KOPT-K1 (cell line): Measurements from ENCODE around the gene UBA7.
"Not testable (repeated sequence)": the region's sequence is repeated elsewhere in the genome, so short reads cannot be mapped to it uniquely, and the experiment has no call there.

ENCODE experiments used
- H3K27ac ChIP-seq: fragments of 200-600 bp; sonication (generic); 2 replicates; pipeline ENCODE4 v1.5.1; 2016; ENCODE audit warnings: antibody characterized with exemption, mild to moderate bottlenecking, low read depth, low read length; ENCODE audit not compliant: poor library complexity, severe bottlenecking
- H3K36me3 ChIP-seq: fragments of 200-600 bp; sonication (generic); 2 replicates; pipeline ENCODE4 v1.5.1; 2017; ENCODE audit warnings: antibody characterized with exemption, mild to moderate bottlenecking, low read length, moderate library complexity; ENCODE audit not compliant: insufficient read depth
- H3K9me3 ChIP-seq: fragments of 200-600 bp; sonication (generic); 2 replicates; pipeline ENCODE4 v1.5.1; 2017; ENCODE audit warnings: antibody characterized with exemption, low read length, mild to moderate bottlenecking; ENCODE audit not compliant: insufficient read depth, poor library complexity, severe bottlenecking

Gene UBA7

GRCh38 chr3:49823131-49823530 is 9.4 kb upstream of the UBA7 start:
- H3K27ac ChIP-seq, H3K9me3 ChIP-seq: not testable (repeated sequence)
- H3K36me3 ChIP-seq = peaks cover 13% of the 10 kb centered on the region

- peaks cover 38% of the 10 kb centered on the region; the same call in 1 of the 2 replicates for H3K36me3 ChIP-seq
- H3K27ac ChIP-seq = peak overlapping the region; percentile 88
- H3K9me3 ChIP-seq = no peaks in the 10 kb centered on the region
These were observed 747 bp downstream of the UBA7 start for GRCh38 chr3:49812916-49813496.

DNA sequence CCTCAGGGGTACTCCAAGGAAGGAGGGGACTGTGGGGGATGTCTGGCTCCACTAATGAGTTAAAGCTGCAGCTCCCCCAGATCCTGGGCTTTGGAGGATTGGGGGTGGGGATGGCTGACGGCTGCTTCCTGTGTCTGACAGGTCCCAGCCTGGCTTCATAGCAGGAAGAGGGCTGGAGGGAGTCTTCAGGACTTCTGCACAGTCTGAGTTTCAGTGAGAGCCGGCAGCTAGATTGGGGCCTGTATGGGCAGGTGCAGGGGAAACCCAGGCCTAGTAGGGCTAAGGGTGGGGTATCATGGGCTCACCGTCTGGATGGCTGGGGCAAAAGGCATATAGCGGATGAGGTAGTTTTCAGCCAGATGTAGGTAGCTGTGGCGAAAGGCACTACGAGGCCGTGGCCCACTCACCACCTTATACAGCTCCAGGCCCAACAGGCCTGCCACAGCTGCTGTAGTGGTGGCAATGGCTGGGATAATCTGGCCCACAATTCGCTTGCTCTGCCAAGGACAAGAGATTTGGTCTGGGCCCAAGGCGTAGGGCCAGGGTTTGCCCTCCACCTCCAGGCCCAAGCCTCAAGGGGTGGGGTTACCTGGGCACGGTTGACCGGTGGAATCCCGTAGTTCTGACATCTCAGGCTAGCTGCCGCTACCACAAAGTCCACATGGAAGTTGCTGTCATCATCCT is 6.2 kb downstream of the UBA7 start:
- peaks cover 37% of the 10 kb centered on the region; the same call in 1 of the 2 replicates for H3K36me3 ChIP-seq
- H3K9me3 ChIP-seq = no peaks in the 10 kb centered on the region
- peak overlapping the region; percentile 96 for H3K27ac ChIP-seq

DNA sequence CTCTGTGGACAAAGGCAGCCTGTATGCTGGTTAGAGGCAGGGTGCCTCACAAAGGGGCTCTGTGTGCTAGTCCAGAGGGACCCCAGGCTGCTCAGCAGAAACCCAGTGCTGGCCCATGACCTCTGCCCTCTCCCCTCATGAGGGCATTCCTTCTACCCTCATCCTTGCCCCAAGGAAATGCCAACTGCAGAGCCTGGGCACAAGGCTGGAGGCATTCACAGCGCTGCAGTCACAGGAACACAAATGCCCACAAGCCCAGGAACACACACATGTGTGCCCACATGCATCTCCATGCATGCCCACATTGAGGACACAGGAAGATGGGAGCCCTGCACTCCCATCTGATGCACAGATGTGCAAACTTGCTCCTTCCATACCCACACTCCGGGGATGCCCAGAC is 6.9 kb downstream of the UBA7 start:
- H3K36me3 ChIP-seq = peaks cover 29% of the 10 kb centered on the region; the same call in 1 of the 2 replicates
- peak overlapping the region; percentile 96 for H3K27ac ChIP-seq
- H3K9me3 ChIP-seq = no peaks in the 10 kb centered on the region

DNA sequence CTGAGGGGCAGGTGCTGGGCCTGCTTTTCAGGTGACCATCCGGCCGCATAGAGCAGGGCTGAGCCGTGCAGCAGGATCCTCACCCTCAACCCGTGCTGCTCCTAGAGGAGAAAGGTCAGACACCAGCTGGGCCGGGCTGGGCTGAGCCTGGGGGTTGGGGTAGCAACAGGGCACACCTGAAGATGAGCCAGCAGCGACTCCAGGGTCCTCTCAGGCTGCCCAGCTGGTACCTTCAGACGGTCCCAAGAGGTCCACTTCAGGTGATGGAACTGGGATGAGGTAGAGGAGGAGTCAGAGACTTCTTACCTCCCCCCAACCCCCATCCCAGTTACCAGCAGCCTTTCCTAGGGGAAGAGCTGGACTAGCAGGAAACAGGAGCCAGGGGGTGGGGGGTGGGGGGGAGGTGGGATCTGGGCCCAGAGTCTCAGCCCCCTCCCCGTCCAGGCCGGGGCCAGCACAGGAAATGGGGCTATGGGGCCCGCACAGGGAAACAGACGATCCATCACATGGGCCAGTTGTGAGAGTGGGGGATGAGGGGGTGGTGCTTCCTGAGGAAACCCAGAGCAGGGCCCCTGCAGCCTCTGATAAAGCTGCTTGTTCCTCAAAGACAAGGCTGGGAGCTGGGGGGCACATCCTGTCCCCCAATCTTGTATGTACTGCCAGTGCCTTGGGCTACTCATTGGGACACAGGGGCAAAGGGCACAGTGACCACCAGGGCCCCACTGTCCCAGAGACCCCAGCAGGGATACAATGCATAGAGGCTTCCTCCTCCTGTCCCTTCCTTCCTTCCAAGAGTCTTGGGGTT is 7.7 kb downstream of the UBA7 start:
- Histone ChIP-seq H3K9me3 (no peaks in the 10 kb centered on the region), H3K36me3 (peaks cover 22% of the 10 kb centered on the region; the same call in 1 of the 2 replicates), H3K27ac (peak overlapping the region; percentile 96)

DNA sequence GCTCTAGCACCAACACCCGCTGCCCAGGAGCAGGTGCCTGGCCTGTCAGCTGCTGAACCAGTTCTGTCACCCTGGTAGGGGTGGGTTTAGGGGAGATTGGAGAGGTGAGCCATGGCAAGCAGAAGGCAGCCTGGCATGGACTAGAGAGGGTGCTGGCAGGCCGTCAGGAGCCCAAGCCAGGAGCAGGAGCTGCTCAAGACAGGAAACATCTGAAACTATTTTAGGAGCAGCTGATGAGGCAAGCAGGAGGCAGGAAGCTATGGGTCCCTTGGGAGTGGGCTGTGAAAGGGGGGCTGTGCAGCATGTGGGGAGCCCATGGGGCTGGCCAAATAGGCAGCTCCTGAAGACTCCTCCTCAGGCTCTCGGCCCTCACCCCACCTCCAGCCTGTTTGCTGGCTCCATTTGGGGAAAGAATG is 8.4 kb downstream of the UBA7 start:
- Histone ChIP-seq H3K36me3 (peaks cover 17% of the 10 kb centered on the region; the same call in 1 of the 2 replicates), H3K9me3 (no peaks in the 10 kb centered on the region), H3K27ac (peak overlapping the region; percentile 96)

DNA sequence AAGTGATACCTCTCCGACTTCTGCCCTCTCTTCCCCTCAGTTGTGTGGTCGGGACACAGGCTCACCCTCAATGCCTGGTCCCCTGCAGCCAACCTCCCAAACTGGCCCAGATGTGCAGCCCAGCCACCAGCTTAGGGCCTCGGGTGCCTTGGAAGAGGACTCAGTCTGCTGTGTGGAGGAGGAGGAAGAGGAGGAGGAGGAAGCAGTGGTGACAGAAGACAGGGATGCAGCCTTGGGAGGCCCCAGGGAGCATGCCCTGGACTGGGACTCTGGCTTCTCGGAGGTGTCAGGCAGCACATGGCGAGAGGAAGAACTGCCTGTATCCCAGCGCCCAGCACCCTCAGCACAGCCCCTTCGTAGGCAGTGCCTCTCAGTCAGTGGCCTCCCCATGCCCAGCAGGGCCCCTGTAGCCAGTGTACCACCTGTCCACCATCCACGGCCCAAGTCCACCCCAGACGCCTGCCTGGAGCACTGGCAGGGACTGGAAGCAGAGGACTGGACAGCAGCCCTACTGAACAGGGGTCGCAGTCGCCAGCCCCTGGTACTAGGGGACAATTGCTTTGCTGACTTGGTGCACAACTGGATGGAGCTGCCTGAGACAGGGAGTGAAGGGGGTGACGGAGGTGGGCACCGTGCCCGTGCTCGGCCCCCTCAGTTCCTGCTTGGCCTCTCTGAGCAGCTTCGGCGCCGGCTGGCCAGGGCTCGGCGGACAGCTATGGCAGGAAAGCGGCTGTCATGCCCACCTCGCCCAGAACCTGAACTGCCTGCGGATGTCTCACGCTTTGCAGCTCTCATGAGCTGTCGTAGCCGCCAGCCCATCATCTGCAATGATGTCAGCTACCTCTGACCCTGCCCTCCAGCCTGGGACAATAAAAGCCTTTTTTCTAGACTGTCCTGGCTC is 9.4 kb downstream of the UBA7 start:
- Histone ChIP-seq H3K36me3 (peaks cover 7% of the 10 kb centered on the region; the same call in 1 of the 2 replicates), H3K27ac (peak overlapping the region; percentile 96), H3K9me3 (no peaks in the 10 kb centered on the region)

DNA sequence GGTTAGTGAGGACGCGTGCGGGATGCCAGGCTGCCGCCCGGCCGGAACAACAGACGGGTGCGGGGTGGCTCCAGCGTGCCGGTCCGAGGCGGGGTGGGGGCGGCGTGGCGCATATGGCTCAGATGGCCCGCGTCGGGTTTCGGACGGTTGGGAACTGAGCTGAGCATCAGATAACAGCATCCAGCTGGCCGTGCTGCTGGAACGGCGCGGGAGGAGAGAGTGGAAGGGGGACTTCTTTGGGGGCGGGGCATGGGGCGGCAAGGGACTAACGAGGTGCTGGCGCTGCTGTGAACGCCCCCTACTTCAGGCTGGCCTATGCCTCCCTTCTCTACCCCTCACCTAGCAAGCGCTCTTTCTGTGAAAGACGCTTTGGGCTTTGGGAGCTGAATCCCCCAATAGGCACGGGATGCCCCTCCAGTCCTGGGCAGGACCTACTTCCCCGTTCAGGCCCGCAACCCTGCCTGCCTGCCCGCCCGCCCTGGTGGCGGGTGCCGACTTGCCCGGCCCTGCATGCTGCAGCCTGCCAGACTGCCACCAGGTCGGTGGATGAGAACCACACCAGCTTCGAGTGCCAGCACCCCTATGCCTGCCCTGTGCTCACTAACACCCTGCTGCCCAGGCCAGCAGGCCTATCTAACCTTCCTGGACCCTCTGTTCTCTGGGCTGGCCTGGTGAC is 10.2 kb downstream of the UBA7 start:
- no peaks in the 10 kb centered on the region for H3K9me3 ChIP-seq
- no peaks in the 10 kb centered on the region for H3K36me3 ChIP-seq
- H3K27ac ChIP-seq = peak overlapping the region; percentile 96

DNA sequence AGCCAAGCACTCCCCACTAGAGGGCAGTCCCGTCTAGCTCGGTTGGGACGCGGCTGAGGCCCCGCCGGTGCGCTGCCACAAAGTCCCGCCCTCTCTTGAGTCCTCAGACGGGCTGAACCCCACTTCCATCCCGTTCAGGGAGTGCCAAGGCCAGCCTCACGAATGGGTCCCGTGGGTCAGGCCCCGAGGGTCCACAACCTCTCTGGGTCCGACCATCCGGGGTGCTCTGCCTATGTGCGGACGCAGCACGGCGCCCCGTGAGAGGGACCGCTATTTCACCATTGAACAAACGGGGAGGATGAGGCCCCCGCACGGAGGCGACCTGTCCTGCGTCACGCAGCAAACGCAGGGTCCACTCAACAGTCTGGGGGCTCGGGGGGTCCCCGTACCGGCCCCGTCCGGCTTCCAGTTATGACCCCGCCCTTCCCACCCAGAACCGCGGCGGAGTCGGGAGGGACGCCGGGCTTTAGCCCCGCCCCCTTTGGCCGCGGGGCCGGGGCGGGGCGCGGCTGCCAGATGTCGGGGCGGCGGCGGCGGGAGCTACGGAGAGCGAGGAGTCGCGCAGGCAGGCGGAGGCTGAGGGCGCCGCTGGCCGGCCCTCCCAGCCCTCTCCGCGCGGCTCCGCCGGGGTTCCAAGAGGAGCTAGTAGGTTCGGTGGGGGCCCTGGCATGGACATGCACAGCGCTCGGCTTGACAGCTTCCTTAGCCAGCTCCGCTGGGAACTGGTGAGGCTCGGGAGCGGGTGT is 10.9 kb downstream of the UBA7 start, which contains the start of gene INKA1:
INKA1 (plus strand) TSS at position 543 of the 746 bp plus-strand sequence; CDS start at position 675, 132 bp downstream.
- Histone ChIP-seq H3K9me3 (no peaks in the 10 kb centered on the region), H3K27ac (peak within 1 kb of the TSS; percentile 96), H3K36me3 (no peaks in the 10 kb centered on the region)

GRCh38 chr3:49801160-49801559 is 12.6 kb downstream of the UBA7 start:
- H3K36me3 ChIP-seq = no peaks in the 10 kb centered on the region
- no peak overlapping the region for H3K27ac ChIP-seq

DNA sequence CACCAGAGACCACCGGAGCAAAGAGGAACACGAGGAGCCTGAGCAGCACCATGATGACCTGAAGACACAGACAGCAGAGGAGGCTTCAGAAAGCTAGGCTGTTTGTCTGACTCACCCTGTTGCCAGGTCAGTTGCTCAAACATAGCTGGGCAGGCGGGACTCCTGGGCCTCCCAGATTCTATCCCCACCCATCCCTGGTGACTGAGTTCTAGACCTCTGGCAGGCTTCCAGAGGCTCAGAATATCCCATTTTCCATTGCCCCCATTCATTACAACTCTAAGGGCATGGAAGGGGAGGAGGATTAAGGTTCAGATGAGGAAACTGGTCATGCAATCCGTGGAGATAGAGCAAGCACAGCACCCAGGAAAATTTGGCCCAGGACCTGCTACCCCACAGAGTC is 14.0 kb downstream of the UBA7 start, which contains the start of gene CDHR4:
CDHR4 (minus strand) TSS at position 113 of the 400 bp plus-strand sequence; CDS start at position 52, 61 bp downstream.
- Histone ChIP-seq H3K9me3 (no peaks in the 10 kb centered on the region), H3K36me3 (no peaks in the 10 kb centered on the region), H3K27ac (no peak within 1 kb of the TSS)

More at GRCh38 chr3:49801160-49801559, 12.6 kb downstream of the UBA7 start:
- no peaks in the 10 kb centered on the region for H3K9me3 ChIP-seq

DNA sequence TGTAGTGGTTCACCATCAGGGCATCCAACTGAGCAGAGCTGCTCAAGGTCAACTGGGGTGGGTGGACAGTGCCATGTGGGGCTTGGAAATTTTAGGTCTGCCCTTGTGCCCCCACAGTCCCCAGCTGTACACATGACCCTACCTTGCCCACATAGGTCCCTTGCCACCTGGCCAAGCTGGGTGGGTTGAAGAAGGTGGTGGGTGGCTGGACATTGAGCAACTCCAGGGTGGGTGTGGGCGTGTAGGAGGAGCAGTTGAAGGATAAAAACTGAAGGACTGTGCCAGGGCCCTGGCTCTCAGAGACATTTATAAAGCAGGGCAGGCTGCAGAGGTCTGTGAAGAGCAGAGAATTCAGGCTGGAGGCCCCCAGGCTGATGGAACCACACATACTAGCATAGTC is 14.6 kb downstream of the UBA7 start:
- Histone ChIP-seq H3K27ac (no peak overlapping the region), H3K36me3 (no peaks in the 10 kb centered on the region), H3K9me3 (no peaks in the 10 kb centered on the region)
